DLD1 (cell line): ENCODE measurements around the gene HK1.
"Not testable (repeated sequence)": the region's sequence is repeated elsewhere in the genome, so short reads cannot be mapped to it uniquely, and the experiment has no call there.

Experiments
- in situ Hi-C: cut with HindIII; loops from 2 replicates; pipeline ENCODE4 v1.10.0; 2017; ENCODE audit warnings: low sequenced_read_pairs

Gene HK1

DNA sequence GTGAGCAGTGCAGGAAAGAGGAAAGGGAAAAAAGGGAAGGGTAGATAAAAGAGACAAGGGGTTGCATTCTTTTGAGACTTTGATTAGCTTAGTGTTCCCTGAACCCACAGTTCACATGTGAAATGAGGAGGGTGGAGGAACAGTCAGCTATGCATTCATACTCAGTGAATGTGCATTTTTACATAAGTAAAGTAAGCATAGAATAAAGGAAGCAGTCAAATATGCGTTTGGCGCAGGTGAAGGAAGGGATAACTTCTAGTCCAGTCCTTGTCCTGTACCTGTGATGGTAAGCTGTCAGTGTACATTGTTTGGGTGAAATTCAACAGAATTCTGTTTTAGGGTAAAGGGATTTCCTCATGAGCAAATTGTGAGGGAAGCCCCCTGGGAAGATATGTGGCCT lies 28.1 kb downstream of the HK1 start:
- in situ Hi-C loops: no loop called here

DNA sequence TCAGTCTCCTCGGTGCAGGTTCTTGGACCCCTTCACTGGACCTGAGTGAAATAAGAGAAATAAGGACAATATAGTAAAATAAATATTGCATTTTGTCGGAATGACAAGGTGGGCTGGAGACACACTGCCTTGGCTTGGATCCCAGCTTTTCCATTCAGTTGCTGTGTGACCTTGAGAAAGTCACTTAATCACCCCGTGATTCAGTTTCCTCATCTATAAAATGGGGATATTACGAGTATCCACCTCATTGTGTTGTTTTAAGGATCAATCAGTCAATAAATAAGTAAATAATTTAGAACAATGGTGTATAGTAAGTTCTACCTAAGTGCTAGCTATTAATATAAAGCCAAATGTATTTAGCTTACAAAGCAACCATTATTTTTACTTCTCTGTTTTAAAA lies 29.1 kb downstream of the HK1 start:
- in situ Hi-C loops: no loop called here

DNA sequence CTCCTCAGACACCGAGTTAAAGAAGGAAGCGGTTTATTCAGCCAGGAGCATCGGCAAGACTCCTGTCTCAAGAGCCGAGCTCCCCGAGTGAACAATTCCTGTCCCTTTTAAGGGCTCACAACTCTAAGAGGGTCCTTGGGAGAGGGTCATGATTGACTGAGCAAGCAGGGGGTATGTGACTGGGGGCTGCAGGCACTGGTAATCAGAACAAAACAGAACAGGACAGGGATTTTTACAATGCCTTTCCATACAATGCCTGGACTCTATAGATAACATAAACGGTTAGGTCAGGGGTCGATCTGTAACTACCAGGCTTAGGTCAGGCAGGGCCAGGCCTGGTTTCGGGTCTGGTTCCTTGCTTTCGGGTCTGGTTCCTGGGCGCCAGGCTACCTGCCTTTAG lies 30.0 kb downstream of the HK1 start:
- in situ Hi-C loops: not testable (repeated sequence)

DNA sequence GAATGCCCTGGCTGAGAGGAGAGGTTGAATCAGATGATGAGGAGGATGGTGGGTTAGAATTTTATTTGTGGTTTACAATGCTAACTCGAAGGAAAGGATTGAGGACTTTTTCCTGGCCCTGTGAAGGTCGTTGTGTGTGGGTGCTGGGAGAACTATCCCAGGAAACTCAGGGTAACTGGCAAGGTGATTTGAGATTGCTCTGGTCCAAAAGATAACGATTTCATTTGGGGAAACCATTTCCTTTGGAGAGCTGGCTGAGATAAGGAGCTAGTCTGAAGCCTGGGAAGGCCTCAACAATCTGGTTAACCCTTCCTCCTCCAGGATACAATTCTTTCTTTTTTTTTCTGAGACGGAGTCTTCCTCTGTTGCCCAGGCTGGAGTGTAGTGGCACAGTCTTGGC lies 33.0 kb downstream of the HK1 start:
- in situ Hi-C loops: no loop called here

DNA sequence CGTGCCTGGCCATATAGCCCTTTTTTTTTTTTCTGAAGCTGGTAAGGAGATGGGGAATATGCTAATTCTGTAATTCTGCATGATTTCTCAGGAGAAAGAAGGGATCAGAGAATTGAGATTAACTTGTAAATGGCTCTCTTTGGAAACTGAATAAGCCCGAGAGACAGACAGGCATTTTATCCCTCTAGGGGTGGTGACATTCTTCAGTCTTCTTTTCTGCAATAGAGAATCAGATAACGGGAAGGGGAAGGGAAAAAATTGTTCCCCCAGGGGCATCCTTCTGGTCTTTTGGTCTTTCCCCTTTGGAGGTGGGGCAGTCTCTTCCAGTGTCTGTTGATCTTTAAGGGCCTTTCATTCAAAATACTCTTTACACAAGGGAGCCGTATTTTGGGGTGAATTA lies 34.2 kb downstream of the HK1 start:
- in situ Hi-C loops: no loop called here

DNA sequence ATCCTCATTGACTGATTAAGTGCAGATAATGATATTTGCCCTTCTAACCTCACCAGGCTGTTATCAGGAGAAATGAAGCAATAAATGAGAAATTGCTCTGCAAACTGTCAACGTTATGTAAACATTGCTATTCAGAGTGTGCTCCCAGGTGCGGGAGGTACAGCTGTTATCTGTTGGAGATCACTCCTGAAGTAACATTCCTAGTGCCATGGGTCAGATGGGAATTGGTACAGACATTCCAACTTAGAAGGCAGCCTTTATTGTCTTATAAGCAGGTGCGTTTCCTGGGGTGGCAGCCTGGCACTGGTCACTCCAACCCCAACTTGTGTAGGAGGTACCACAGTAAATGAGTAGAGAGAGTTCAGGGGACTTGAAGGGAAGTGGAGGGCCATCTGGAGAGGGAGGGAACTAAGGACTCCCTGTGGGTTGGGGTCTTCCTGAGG lies 36.8 kb downstream of the HK1 start:
- in situ Hi-C loops: no loop called here

DNA sequence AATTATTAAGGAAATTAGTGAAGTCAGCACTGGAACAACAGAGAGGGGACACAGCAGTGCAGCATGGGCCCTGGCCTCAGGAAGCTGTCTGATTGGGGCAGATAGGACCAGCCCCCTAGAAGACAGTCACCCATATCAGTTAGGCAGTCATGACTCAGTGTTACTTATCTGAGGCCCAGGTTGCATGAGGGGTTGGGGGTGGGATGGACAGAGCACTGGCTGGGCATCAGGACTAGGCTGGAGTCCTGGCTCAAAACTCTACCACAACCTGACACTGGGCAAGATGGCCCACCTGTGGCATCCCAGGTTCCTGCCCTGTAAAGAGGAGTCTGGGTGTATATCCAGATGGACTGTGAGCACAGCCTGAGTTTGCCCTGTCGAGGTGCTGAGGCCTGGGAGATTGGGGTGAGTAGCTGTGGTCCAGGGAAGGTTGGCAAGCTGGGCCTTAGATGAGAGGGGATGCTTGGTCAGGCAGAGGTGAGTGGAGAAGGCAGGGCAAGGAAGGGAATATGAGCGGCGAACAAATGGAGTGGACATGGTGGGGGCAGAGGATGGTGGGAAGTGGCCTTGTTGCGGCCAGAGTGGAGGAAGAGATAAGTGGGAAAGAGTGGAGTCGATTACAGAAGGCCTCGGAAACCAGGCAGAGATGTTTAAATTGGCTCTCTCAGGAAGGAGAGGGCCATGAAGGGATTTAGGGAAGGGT lies 37.5 kb downstream of the HK1 start:
- in situ Hi-C loops: no loop called here

DNA sequence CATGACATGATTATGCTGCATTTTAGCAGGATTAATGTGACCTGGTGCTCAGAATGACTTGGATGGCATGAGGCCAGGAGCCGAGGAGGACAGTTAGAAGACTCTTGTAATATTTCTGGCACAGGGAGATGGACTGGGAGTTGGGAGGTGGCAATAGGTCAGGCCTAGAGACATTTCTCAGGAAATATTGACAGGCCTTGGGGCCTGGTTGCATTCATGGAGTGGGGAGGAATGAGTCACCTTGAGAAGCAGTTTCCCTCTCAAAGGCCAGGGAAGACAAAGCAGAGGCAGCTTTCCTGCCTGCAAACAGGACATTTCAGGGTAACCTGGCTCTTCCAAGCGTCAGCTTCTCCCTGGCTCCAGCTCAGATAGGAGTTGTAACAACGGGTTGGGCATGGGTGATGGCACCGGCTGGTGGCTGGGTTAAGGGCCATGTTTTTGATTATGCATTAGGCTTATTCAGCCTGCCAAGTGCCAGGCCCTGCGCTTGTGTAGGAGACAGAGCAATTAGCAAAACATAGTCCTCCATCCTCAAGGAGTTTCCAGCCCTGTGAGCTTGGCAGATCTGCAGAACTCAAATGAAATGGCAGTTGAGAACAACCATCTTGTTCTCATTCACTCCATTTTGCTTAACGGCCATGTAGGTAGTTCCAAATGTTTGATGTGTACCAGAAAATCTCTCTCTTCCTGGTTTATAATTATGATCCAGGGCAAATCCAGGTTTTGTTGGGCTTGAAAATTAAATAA lies 38.2 kb downstream of the HK1 start:
- in situ Hi-C loops: no loop called here

DNA sequence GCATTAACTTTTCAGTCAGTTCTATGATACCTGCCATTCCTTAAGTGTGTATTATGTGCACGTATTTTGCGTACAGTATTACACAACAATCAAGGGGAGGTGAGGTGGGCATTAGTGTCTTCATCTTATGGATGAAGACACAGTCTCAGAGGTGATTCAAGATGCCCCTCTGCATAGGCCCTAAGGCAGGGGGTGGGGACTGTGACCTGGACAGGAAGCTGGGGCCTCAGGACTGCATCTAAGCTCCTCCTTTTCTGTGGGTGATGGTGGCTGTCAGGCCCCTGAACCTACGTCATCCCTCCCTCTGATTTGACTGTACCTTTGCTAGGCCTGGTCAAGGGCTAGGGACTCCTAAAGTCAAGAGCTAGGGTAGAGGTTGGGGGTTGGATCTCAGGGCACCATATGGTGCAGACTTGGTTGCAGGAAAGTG lies 38.9 kb downstream of the HK1 start:
- in situ Hi-C loops: no loop called here

DNA sequence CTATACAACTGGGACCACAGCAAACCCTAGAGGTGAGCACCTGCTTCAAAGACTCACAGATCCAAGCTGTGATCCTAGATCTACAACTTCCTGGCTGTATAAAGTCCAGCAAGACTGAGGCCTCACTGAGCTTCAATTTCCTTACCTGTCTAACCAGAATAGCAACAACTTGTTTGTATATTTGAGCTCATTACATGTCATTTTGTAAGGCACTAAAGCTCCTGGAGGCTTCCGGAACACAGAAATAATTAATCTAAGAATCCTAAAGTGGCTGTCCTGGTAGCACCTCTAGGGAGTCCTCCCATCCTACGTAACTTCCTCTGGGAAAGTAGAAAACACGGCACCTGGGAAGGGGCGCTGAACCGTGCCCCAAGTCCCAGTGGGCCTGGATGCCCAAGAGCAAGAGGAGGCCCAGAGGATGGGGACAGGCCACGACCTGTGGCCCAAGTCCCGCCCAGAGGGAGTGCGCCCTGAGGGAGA lies 39.4 kb downstream of the HK1 start:
- in situ Hi-C loops: no loop called here

DNA sequence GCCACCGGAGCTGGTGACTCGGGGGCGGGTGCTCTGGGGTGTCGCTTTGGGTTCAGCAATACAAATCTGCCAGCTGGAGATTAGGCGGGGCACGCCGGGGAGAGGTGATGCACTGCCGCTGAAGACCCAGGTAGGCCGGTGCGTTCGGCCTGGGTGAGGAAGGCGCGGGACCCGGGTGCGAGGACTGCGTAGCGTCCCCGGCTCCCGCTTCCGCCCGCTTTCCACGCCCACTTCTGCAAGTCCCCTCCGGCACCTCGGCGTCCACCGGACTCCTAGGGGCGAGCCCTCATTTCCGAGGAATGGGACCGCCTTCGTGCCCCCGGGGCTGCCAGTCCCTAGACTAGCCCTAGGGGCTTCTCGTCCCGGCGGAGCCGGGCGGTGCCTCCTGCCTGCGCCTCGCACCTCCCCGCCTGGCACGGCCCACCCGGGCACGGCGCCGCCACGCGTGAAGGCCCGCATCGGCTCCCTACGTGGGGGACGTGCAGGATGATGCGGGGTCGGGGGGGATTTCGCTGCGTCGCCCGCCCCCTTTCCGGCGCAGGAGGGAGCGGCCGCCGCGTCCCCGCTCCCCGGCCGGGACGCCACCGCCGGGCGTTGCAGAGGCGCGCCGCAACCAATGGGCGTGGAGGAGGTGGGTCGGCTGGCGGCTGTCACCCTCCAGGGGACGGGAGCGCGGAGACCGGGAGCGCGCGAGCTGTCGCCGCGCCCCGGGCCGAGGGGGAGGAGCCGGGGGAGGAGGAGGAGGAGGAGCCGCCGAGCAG lies 40.0 kb downstream of the HK1 start:
- in situ Hi-C loops: no loop called here

DNA sequence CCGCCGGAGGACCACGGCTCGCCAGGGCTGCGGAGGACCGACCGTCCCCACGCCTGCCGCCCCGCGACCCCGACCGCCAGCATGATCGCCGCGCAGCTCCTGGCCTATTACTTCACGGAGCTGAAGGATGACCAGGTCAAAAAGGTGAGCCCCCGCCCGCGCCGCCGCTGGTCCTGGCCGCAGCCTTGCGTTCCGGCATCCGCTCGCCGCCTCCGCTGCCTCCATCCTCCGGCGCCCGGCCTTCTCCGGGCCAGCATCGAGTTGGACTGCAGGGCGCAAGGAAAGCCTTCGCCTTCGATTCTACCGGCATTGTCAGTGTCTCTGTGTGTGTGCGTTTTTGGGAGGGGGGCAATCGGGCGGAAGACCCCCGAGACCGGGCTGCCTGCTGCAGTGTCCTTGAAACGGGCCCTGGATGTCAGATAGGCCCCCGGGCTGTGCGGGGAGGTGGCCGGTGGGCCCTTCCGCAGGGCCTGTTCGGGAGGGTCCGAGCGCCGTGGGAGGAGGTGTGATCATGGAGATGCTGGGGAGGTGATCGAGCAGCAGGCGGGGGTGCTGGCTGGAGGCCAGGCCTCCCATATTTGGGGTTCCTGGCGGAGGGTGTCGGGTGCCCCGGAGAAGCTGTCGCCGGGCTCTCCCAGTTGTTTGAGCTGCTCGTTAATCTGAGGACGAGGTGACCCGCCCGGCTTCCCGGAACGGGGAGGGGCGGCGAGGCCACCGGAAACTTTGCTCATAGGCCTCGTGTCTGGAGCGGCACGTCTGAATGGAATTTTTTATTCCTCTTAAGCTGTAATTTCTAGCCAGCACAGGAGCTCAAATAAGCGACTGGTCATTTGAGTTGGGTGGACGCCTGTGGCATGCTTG lies 40.8 kb downstream of the HK1 start:
- in situ Hi-C loops: no loop called here

DNA sequence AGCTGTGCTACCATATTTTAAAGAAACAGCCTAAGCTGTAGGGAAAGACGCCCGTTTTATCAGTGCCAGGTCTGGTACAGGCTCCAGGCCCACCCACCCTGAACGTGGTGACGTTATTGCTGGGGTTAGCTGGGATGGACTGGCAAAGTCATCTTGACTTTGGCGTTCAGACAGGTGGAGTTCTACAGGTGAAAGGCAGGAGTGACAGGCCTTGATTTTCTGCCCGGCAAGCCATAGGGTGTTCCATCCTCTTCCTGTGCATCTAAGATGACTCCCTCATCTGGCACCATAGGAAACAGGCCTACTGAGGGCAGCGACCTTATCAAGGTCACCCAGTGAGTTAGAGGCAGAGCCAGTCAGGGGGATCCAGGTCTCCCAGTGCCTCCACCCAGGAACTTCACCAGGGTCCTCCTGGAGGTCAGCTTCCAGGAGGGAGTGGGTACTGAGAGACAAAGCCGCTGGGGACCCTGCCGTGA lies 41.6 kb downstream of the HK1 start:
- in situ Hi-C loops: no loop called here

DNA sequence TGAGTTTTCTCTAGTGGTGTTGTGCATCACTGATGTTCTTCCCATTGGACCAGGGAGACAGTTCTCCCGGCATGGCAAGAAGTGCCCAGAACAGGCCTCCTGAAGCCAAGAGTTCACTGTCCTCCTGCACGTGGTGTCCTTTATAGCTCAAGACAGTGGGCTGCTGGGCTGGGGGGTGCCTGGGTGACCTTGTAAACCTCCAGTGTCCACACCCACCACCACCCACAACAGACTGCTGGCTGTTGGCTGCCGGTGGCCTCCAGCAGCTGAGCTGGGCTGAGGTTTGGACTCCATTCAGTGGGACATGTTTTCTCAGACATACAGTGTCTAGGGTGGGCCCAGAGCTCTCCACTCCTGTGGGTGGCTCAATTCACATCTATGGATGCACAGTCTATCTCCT lies 42.2 kb downstream of the HK1 start:
- in situ Hi-C loops: no loop called here

DNA sequence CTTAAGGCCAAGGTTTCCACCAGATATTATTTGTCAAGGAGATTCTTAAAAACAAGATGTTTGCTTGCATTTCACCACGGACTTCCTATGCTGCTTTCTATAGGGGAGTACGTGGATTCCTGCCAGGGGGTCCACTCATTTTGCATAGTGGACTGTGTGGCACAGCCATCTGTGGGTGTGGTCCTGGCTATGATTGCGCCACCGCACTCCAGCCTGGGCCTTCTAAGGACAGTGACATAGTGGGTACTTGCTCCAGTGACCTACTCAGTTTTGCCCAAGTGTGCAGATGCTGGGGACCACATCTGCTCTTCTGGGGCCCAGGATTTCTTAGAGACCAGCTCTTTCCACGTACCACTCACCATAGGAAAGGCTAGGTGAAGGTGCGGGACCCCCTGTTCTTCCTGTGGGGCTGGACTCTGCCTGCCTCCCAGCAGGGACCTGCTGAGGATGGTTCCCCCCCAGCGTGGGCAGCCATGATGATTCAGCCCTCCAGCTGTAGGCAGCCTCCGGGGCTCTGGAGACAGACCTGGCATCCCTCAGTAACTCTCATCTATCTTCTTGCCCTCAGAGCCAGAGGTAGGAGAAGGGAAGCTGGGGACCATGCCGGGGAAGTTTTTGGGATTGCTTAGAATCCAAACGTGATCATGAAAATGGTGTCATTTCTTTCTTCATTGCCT lies 42.9 kb downstream of the HK1 start:
- in situ Hi-C loops: no loop called here

DNA sequence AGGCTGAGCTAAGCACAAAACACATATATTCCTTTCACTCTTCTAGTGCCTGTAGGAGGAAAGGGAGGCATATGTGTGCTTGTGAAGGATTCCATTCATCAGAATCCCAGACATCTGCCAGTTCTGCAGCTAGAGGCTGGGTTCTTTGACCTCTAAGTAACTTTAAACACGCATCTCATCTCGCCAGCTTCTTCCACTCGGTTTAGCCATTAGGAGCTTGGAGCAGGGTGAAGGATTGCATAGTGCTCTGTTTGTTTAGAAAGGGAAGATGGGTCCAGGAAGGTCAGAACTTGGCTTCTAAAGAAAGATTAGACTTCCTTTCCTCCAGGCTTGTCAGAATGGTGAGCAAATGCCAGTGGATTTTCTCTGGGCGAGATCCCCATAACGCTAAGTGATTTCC lies 43.6 kb downstream of the HK1 start:
- in situ Hi-C loops: no loop called here

DNA sequence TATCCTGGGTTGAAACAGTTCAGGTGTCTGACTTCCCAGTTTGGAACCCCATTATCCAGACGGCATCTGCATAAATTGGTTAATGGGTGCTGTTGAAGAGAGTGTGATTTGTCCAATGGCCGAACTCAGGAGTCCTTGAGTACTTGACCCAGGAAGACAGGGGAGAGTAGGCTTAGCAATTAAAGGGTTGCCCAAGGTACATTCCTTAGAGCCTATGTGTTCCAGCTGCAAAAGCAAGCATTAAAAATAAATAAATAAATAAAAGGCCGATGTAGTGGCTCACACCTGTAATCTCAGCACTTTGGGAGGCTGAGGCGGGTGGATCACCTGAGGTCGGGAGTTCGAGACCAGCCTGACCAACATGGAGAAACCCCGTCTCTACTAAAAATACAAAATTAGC lies 44.0 kb downstream of the HK1 start:
- in situ Hi-C loops: not testable (repeated sequence)

DNA sequence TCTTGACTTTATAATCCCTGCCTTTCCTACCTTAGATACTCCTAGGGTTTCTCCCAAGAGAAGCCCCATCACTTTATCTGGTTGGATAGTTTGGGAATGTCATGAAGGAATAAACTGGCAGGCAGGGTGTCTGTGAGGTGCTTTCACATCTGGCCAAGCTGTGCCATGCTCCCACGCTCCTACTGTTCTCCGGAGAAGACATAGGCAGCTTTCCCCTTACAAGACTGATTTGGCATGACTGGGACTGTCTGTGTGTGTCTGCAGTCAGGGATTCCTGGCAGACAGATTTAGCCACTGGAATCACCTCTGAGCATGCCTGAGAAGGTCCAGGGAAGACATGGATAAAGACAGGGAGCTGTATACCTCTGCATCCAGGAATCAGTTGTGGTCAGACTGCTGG lies 45.3 kb downstream of the HK1 start:
- in situ Hi-C loops: no loop called here

DNA sequence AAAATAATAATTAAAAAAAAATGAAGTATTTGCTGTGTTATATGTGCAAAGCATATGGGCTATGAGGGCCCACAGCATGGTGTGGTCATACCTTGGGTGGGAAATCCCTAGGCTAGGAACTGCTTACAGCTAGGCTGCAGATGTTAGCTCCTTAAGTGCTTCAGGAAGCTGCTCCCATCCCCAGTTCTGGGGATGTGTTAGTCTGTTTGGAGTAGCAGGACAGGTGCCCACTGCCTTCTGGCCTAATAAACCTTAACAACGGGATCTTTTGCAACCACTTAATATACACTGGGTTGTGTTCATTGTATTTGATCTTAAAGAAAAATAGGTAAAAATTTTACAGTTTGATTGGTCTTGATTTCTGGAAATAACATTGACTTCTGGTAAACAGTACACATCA lies 46.3 kb downstream of the HK1 start:
- in situ Hi-C loops: no loop called here
